GM20000 (cell line): ENCODE results near the gene MSI2.

Source experiments
- DNase-seq: peaks from one replicate; pipeline ENCODE4 v3.0.0; 2012; ENCODE audit warnings: low spot score
- CTCF ChIP-seq: IDR thresholded peaks from 2 replicates; pipeline ENCODE4 v1.5.1; 2012; ENCODE audit warnings: mild to moderate bottlenecking, control low read depth; ENCODE audit errors: extremely low read depth, missing control alignments

MSI2 gene

DNA sequence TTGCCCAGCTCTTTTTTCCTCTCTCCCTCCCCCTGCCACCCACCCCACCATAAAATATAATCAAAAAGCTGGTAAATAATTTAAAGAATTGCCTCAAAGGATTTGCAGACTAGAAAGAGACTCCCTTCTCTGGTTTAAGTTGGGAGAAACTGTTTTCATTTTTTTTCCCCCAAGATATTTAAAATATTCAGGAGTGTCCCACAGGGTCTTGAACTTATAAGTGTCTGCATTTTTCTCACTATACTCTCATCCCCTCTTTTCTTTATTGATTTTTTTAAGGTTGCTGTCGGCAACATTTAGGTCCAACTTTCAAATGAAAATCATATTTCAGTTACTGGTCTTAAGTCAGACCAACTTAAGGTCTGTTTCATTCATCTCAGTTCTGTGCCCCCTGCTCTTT is 210.2 kb downstream of the MSI2 start:
- no peak for DNase-seq
- no peak for TF ChIP-seq CTCF

DNA sequence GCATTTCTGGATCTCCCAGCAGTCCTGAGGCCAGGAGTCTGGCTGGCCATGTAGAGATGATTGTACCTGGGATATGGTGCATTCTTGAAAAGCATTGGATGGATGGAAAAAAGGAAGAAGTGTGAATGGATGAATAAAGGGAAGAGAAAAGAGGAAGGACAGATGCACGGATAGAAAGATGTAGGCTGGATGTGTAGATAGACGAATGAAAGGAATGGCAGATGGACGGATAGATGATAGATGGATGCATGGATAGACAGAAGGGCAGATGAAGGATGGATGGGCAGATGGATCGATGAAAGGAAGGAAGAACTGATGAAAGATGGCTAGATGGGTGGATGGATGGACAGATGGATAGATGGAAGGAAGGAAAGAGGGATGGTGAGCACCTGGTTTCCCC is 210.9 kb downstream of the MSI2 start:
- DNase-seq, result no peak
- no peak for TF ChIP-seq CTCF

DNA sequence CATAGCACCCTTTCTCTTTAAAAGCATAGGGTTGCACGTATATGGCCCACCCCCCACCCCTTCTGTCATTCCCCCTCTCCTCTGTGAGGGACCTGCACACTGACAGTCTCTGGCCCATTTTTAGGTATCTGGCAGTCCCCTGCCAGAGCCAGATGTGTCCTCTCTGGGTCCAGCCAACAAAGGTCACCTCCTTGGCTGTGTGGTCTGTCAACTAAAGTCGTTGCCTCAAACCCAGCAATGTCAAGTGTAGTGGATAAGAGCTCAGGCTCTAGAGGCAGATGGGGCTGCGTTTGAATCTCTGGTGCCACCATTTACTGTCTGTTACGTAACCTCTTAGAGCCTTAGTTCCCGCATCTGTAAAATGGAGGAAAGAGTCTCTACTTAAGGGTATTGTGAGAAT is 211.5 kb downstream of the MSI2 start:
- no peak for DNase-seq
- TF ChIP-seq CTCF, result no peak

DNA sequence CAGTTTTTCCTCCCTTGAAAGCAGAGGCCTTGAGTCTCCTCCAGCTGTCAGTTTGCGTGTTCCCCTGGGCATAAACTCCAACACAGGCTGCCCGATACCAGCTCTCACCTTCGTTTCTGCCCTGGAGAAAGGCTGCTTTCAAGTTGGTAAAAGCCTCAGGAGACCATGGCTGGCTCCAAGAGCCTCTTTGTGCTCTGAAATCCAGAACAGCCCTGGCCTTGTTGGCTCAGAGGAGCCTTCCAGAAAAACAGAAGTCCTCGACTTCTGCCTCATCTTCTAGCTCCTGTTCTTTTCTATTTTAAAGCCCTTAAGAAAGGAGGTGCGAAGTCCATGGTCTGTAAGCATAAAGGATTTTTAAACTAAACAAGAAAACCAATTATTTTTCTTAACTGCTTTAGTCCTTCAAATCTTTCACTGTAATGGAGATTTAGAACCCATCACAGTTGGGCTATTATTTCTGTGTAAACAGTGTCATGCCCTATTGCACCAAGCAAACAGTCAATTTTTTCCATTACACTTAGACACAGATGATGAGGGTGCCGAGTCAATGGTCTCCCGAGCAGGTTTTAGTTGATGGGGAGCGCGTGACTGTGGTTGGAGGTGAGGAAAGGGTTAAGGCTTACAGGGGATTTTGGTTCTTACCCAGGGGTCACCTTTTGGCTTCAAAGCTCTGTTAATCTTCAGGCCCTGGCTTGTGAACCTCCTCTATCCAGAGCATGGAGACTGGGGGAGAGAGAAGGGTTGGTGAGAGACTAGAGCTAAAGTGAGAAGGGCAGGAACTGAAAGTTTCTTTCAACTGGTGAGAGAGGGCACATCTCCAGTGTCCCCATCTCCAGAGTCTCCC is 212.8 kb downstream of the MSI2 start:
- TF ChIP-seq CTCF, result no peak

GRCh38 chr17:57470906-57471305 is 214.6 kb downstream of the MSI2 start:
- no peak for DNase-seq
- no peak for TF ChIP-seq CTCF

More for the DNA sequence above, 212.8 kb downstream of the MSI2 start:
- DNase-seq, result peak; percentile 44

DNA sequence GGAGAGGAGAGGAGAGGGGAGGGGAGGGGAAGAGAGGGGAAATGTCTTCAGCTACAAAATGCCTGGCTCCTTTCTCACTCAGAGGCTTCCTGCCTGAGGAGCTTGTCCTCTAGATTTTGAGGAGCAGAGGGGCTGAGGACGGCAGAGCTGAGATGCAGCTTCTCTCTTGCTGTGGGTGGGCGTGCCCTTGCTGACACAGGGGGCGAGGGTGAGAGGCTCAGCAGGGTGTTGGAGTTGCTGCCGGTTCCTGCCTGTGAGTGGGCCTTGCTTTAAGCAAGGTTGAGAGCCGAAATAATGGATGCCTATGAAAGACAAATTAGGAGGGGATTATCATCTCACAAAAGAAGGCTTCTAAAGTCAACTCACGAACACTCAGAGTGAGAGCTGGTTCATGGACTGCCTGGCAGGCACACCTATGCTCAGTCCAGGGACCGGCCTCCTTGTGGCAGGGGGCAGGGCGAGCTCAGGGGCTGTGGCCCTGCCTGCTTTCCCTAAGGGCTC is 215.6 kb downstream of the MSI2 start:
- DNase-seq, result no peak

GRCh38 chr17:57475796-57476195 is 219.5 kb downstream of the MSI2 start:
- no peak for DNase-seq
- no peak for TF ChIP-seq CTCF

More for the DNA sequence above, 215.6 kb downstream of the MSI2 start:
- no peak for TF ChIP-seq CTCF
